DND-41 (cell line): ENCODE measurements around the gene BLID.

Experiments used
- ATAC-seq: fragments of 200-7000 bp; cut with Tn5 transposase; 3 replicates; pipeline ENCODE4 v1.9.1; 2021; ENCODE audit warnings: low read depth; ENCODE audit not compliant: insufficient read depth
- DNase-seq: peaks from one replicate; pipeline ENCODE4 v3.0.0-alpha.2; 2020
- H2AFZ ChIP-seq: 2 replicates; pipeline ENCODE4 v1.6.0; 2012; ENCODE audit warnings: low read depth, low read length
- H3K27ac ChIP-seq: 2 replicates; pipeline ENCODE4 v1.5.1; 2012; ENCODE audit warnings: low read length, inconsistent platforms
- H3K27me3 ChIP-seq: fragments of 200-600 bp; sonication (generic); 2 replicates; pipeline ENCODE4 v1.6.0; 2012; ENCODE audit warnings: low read length, mild to moderate bottlenecking, inconsistent platforms; ENCODE audit not compliant: insufficient read depth, poor library complexity
- H3K36me3 ChIP-seq: 2 replicates; pipeline ENCODE4 v1.5.1; 2012; ENCODE audit warnings: low read length, inconsistent platforms; ENCODE audit not compliant: insufficient read depth
- H3K4me1 ChIP-seq: 2 replicates; pipeline ENCODE4 v1.5.1; 2012; ENCODE audit warnings: mild to moderate bottlenecking, low read length; ENCODE audit not compliant: insufficient read depth
- H3K4me2 ChIP-seq: 2 replicates; pipeline ENCODE4 v1.6.0; 2012; ENCODE audit warnings: mild to moderate bottlenecking, moderate library complexity, low read length, inconsistent platforms; ENCODE audit not compliant: insufficient read depth
- H3K4me3 ChIP-seq, 2 experiments: fragments of 200-600 bp in 1 of 2; shearing (Covaris generic) in 1 of 2; 2 replicates each; pipeline ENCODE4 v1.5.1; 2012 to 2016; ENCODE audit warnings: inconsistent platforms in 2 of 2, low read length in 2 of 2, mild to moderate bottlenecking in 2 of 2, low read depth in 1 of 2, moderate library complexity in 1 of 2
- H3K79me2 ChIP-seq: 2 replicates; pipeline ENCODE4 v1.6.0; 2012; ENCODE audit warnings: low read length, inconsistent platforms; ENCODE audit not compliant: insufficient read depth
- H3K9ac ChIP-seq: 2 replicates; pipeline ENCODE4 v1.6.0; 2012; ENCODE audit warnings: low read depth, mild to moderate bottlenecking, inconsistent platforms, low read length, moderate library complexity
- H3K9me3 ChIP-seq: 2 replicates; pipeline ENCODE4 v1.5.1; 2012; ENCODE audit warnings: low read length, moderate library complexity, mild to moderate bottlenecking, inconsistent platforms; ENCODE audit not compliant: insufficient read depth, severe bottlenecking
- H4K20me1 ChIP-seq: 2 replicates; pipeline ENCODE4 v1.6.0; 2012; ENCODE audit warnings: low read length; ENCODE audit not compliant: insufficient read depth
- CTCF ChIP-seq: IDR thresholded peaks from 2 replicates; pipeline ENCODE4 v1.5.1; 2012; ENCODE audit warnings: borderline replicate concordance, low read length, moderate library complexity, mild to moderate bottlenecking; ENCODE audit not compliant: poor library complexity, severe bottlenecking; ENCODE audit errors: extremely low read depth
- EZH2 ChIP-seq: IDR thresholded peaks from 3 replicates; pipeline ENCODE4 v1.6.1; 2012; ENCODE audit warnings: borderline replicate concordance, low read depth, mild to moderate bottlenecking, moderate library complexity, low read length, inconsistent platforms; ENCODE audit not compliant: severe bottlenecking

Gene BLID

GRCh38 chr11:122120096-122120495 lies 4.1 kb upstream of the BLID start:
- no peaks in the 10 kb centered on the region for H3K9me3 ChIP-seq
- DNase-seq = no peak
- no peak overlapping the region for H3K4me2 ChIP-seq
- H4K20me1 ChIP-seq = no peaks in the 10 kb centered on the region
- peaks cover 8% of the 10 kb centered on the region for H3K27me3 ChIP-seq
- H3K79me2 ChIP-seq = no peaks in the 10 kb centered on the region
- no peak overlapping the region for H3K27ac ChIP-seq
- no peak overlapping the region for H3K4me3 ChIP-seq
- no peak overlapping the region for H3K9ac ChIP-seq
- H2AFZ ChIP-seq = no peak overlapping the region
- no peak for ATAC-seq
- no peaks in the 10 kb centered on the region for H3K4me1 ChIP-seq
- H3K36me3 ChIP-seq = no peaks in the 10 kb centered on the region
- no peak for TF ChIP-seq CTCF
- TF ChIP-seq EZH2 = no peak

GRCh38 chr11:122116591-122116990 lies 576 bp upstream of the BLID start:
- DNase-seq (no peak), ATAC-seq (no peak)
- no peaks in the 10 kb centered on the region for H4K20me1 ChIP-seq
- TF ChIP-seq CTCF = no peak
- TF ChIP-seq EZH2 = no peak
- no peak overlapping the region for H3K4me3 ChIP-seq
- H3K4me2 ChIP-seq = no peak overlapping the region
- no peaks in the 10 kb centered on the region for H3K36me3 ChIP-seq
- H3K27me3 ChIP-seq = peaks cover 8% of the 10 kb centered on the region
- H3K9ac ChIP-seq = no peak overlapping the region
- H3K27ac ChIP-seq = no peak overlapping the region
- no peaks in the 10 kb centered on the region for H3K9me3 ChIP-seq
- no peaks in the 10 kb centered on the region for H3K4me1 ChIP-seq
- H2AFZ ChIP-seq = no peak overlapping the region
- H3K79me2 ChIP-seq = no peaks in the 10 kb centered on the region

- Histone ChIP-seq H3K4me1 (no peaks in the 10 kb centered on the region), H3K4me3 (no peak overlapping the region), H2AFZ (no peak overlapping the region), H4K20me1 (no peaks in the 10 kb centered on the region), H3K27me3 (peaks cover 6% of the 10 kb centered on the region), H3K36me3 (no peaks in the 10 kb centered on the region), H3K27ac (no peak overlapping the region), H3K4me2 (no peak overlapping the region), H3K9me3 (no peaks in the 10 kb centered on the region), H3K9ac (no peak overlapping the region), H3K79me2 (no peaks in the 10 kb centered on the region)
- ATAC-seq (no peak), DNase-seq (no peak)
- TF ChIP-seq CTCF = no peak
- TF ChIP-seq EZH2 = no peak
These were observed 1.0 kb downstream of the BLID start for GRCh38 chr11:122114976-122115375.
